ENCODE data around the gene OXCT1. TPM values are rescaled to one million over a fixed set of nuclear protein-coding genes. Genes with fewer than 3 reads are reported as not detected.
"Not testable (repeated sequence)": the region's sequence is repeated elsewhere in the genome, so short reads cannot be mapped to it uniquely, and the experiment has no call there.

Gene OXCT1
- total RNA-seq, 1 donor = 15.0 TPM

- H3K9me3 ChIP-seq (ENCODE audit: low read depth, low read length) = no peaks in the 10 kb centered on the region
- H3K4me1 ChIP-seq (ENCODE audit: insufficient read depth, low read length) = no peaks in the 10 kb centered on the region
- no peak overlapping the region for H3K4me3 ChIP-seq (ENCODE audit: low read length)
- H3K27me3 ChIP-seq (ENCODE audit: insufficient read depth, low read length) = no peaks in the 10 kb centered on the region
Observed at GRCh38 chr5:41754857-41755256, 115.4 kb downstream of the OXCT1 start.

GRCh38 chr5:41751867-41752266 is 118.4 kb downstream of the OXCT1 start:
- Histone ChIP-seq H3K9me3 (ENCODE audit: low read depth, low read length) (no peaks in the 10 kb centered on the region), H3K4me1 (ENCODE audit: insufficient read depth, low read length) (no peaks in the 10 kb centered on the region), H3K4me3 (ENCODE audit: low read length) (no peak overlapping the region), H3K27me3 (ENCODE audit: insufficient read depth, low read length) (no peaks in the 10 kb centered on the region)

- H3K9me3 ChIP-seq (ENCODE audit: low read depth, low read length) = no peaks in the 10 kb centered on the region
- H3K4me3 ChIP-seq (ENCODE audit: low read length) = no peak overlapping the region
- no peaks in the 10 kb centered on the region for H3K4me1 ChIP-seq (ENCODE audit: insufficient read depth, low read length)
- no peaks in the 10 kb centered on the region for H3K27me3 ChIP-seq (ENCODE audit: insufficient read depth, low read length)
Observed at GRCh38 chr5:41748631-41749030, 121.6 kb downstream of the OXCT1 start.

- Histone ChIP-seq H3K4me3 (ENCODE audit: low read length) (no peak overlapping the region), H3K4me1 (ENCODE audit: insufficient read depth, low read length) (no peaks in the 10 kb centered on the region), H3K27me3 (ENCODE audit: insufficient read depth, low read length) (no peaks in the 10 kb centered on the region), H3K9me3 (ENCODE audit: low read depth, low read length) (no peaks in the 10 kb centered on the region)
Observed at GRCh38 chr5:41747708-41748107, 122.5 kb downstream of the OXCT1 start.

- Histone ChIP-seq H3K27me3 (ENCODE audit: insufficient read depth, low read length) (no peaks in the 10 kb centered on the region), H3K4me3 (ENCODE audit: low read length) (no peak overlapping the region), H3K4me1 (ENCODE audit: insufficient read depth, low read length) (no peaks in the 10 kb centered on the region), H3K9me3 (ENCODE audit: low read depth, low read length) (no peaks in the 10 kb centered on the region)
Observed at GRCh38 chr5:41747301-41747700, 122.9 kb downstream of the OXCT1 start.

GRCh38 chr5:41742608-41743007 is 127.6 kb downstream of the OXCT1 start:
- not testable (repeated sequence) for H3K9me3 ChIP-seq (ENCODE audit: low read depth, low read length); H3K4me3 ChIP-seq (ENCODE audit: low read length); H3K27me3 ChIP-seq (ENCODE audit: insufficient read depth, low read length); H3K4me1 ChIP-seq (ENCODE audit: insufficient read depth, low read length)

GRCh38 chr5:41738710-41739354 is 131.4 kb downstream of the OXCT1 start:
- H3K9me3 ChIP-seq (ENCODE audit: low read depth, low read length) = no peaks in the 10 kb centered on the region
- H3K27me3 ChIP-seq (ENCODE audit: insufficient read depth, low read length) = no peaks in the 10 kb centered on the region
- no peaks in the 10 kb centered on the region for H3K4me1 ChIP-seq (ENCODE audit: insufficient read depth, low read length)
- H3K4me3 ChIP-seq (ENCODE audit: low read length) = no peak overlapping the region

- Histone ChIP-seq H3K9me3 (ENCODE audit: low read depth, low read length) (no peaks in the 10 kb centered on the region), H3K4me3 (ENCODE audit: low read length) (no peak overlapping the region), H3K27me3 (ENCODE audit: insufficient read depth, low read length) (no peaks in the 10 kb centered on the region), H3K4me1 (ENCODE audit: insufficient read depth, low read length) (no peaks in the 10 kb centered on the region)
Observed at GRCh38 chr5:41736641-41737040, 133.6 kb downstream of the OXCT1 start.

GRCh38 chr5:41735213-41735612 is 135.0 kb downstream of the OXCT1 start:
- H3K9me3 ChIP-seq (ENCODE audit: low read depth, low read length) = no peaks in the 10 kb centered on the region
- H3K27me3 ChIP-seq (ENCODE audit: insufficient read depth, low read length) = no peaks in the 10 kb centered on the region
- H3K4me3 ChIP-seq (ENCODE audit: low read length) = no peak overlapping the region
- H3K4me1 ChIP-seq (ENCODE audit: insufficient read depth, low read length) = no peaks in the 10 kb centered on the region

GRCh38 chr5:41729381-41729780 is 140.8 kb downstream of the OXCT1 start:
- not testable (repeated sequence) for H3K9me3 ChIP-seq (ENCODE audit: low read depth, low read length); H3K4me1 ChIP-seq (ENCODE audit: insufficient read depth, low read length); H3K27me3 ChIP-seq (ENCODE audit: insufficient read depth, low read length); H3K4me3 ChIP-seq (ENCODE audit: low read length)

- Histone ChIP-seq H3K4me3 (ENCODE audit: low read length) (no peak overlapping the region), H3K4me1 (ENCODE audit: insufficient read depth, low read length) (no peaks in the 10 kb centered on the region), H3K27me3 (ENCODE audit: insufficient read depth, low read length) (no peaks in the 10 kb centered on the region), H3K9me3 (ENCODE audit: low read depth, low read length) (no peaks in the 10 kb centered on the region)
Observed at GRCh38 chr5:41728281-41728680, 141.9 kb downstream of the OXCT1 start.

- no peak overlapping the region for H3K4me3 ChIP-seq (ENCODE audit: low read length)
- no peaks in the 10 kb centered on the region for H3K4me1 ChIP-seq (ENCODE audit: insufficient read depth, low read length)
- H3K27me3 ChIP-seq (ENCODE audit: insufficient read depth, low read length) = no peaks in the 10 kb centered on the region
- H3K9me3 ChIP-seq (ENCODE audit: low read depth, low read length) = no peaks in the 10 kb centered on the region
Observed at GRCh38 chr5:41722359-41722950, 147.8 kb downstream of the OXCT1 start.

GRCh38 chr5:41721516-41721915 is 148.7 kb downstream of the OXCT1 start:
- Histone ChIP-seq H3K4me1 (ENCODE audit: insufficient read depth, low read length) (no peaks in the 10 kb centered on the region), H3K27me3 (ENCODE audit: insufficient read depth, low read length) (no peaks in the 10 kb centered on the region), H3K9me3 (ENCODE audit: low read depth, low read length) (no peaks in the 10 kb centered on the region), H3K4me3 (ENCODE audit: low read length) (no peak overlapping the region)

GRCh38 chr5:41716382-41716781 is 153.8 kb downstream of the OXCT1 start:
- Histone ChIP-seq H3K4me1 (ENCODE audit: insufficient read depth, low read length) (no peaks in the 10 kb centered on the region), H3K27me3 (ENCODE audit: insufficient read depth, low read length) (no peaks in the 10 kb centered on the region), H3K9me3 (ENCODE audit: low read depth, low read length) (peaks cover 2% of the 10 kb centered on the region), H3K4me3 (ENCODE audit: low read length) (no peak overlapping the region)

GRCh38 chr5:41714446-41714845 is 155.8 kb downstream of the OXCT1 start:
- H3K9me3 ChIP-seq (ENCODE audit: low read depth, low read length) = peaks cover 11% of the 10 kb centered on the region
- not testable (repeated sequence) for H3K4me3 ChIP-seq (ENCODE audit: low read length); H3K4me1 ChIP-seq (ENCODE audit: insufficient read depth, low read length); H3K27me3 ChIP-seq (ENCODE audit: insufficient read depth, low read length)

GRCh38 chr5:41708604-41708940 is 161.7 kb downstream of the OXCT1 start:
- Histone ChIP-seq H3K9me3 (ENCODE audit: low read depth, low read length) (peaks cover 24% of the 10 kb centered on the region), H3K27me3 (ENCODE audit: insufficient read depth, low read length) (no peaks in the 10 kb centered on the region), H3K4me3 (ENCODE audit: low read length) (no peak overlapping the region), H3K4me1 (ENCODE audit: insufficient read depth, low read length) (no peaks in the 10 kb centered on the region)

Data from mononuclear cell (primary cell).